GM23338 (cell line): ENCODE data around the gene DSG2. TPM values are rescaled to one million over a fixed set of nuclear protein-coding genes. Genes with fewer than 3 reads are reported as not detected.

Source experiments
- ATAC-seq: fragments of 200-7000 bp; cut with Tn5 transposase; 3 replicates; pipeline ENCODE4 v1.9.1; 2020
- DNase-seq: peaks from one replicate; pipeline ENCODE4 v3.0.0-alpha.2; 2015; ENCODE audit warnings: low spot score
- H2AFZ ChIP-seq: fragments of 200-600 bp; sonication (generic); 2 replicates; pipeline ENCODE4 v1.8.0; 2016; ENCODE audit warnings: antibody characterized with exemption, mild to moderate bottlenecking, moderate library complexity
- H3F3A ChIP-seq: fragments of 200-600 bp; sonication (generic); replicated peaks from 2 replicates; pipeline ENCODE4 v1.8.0; 2017; ENCODE audit warnings: antibody characterized with exemption, mixed run types, low read depth
- H3K27ac ChIP-seq: fragments of 200-600 bp; sonication (generic); 2 replicates; pipeline ENCODE4 v1.6.1; 2016; ENCODE audit warnings: low read depth
- H3K27me3 ChIP-seq: fragments of 200-600 bp; sonication (generic); 2 replicates; pipeline ENCODE4 v1.8.0; 2016; ENCODE audit warnings: mild to moderate bottlenecking, mixed run types, moderate library complexity; ENCODE audit not compliant: insufficient read depth
- H3K36me3 ChIP-seq: fragments of 200-600 bp; sonication (generic); 2 replicates; pipeline ENCODE4 v1.8.0; 2016; ENCODE audit warnings: mild to moderate bottlenecking; ENCODE audit not compliant: insufficient read depth
- H3K4me1 ChIP-seq: fragments of 200-600 bp; sonication (generic); 2 replicates; pipeline ENCODE4 v1.8.0; 2016; ENCODE audit warnings: mild to moderate bottlenecking, moderate library complexity; ENCODE audit not compliant: insufficient read depth
- H3K4me2 ChIP-seq: fragments of 200-600 bp; sonication (generic); 2 replicates; pipeline ENCODE4 v1.7.1; 2017; ENCODE audit warnings: mixed run types
- H3K4me3 ChIP-seq: fragments of 200-600 bp; sonication (generic); 2 replicates; pipeline ENCODE4 v1.6.1; 2016; ENCODE audit warnings: mixed run types
- H3K79me2 ChIP-seq: fragments of 200-600 bp; sonication (generic); replicated peaks from 2 replicates; pipeline ENCODE4 v1.8.0; 2017; ENCODE audit warnings: mild to moderate bottlenecking; ENCODE audit not compliant: insufficient read depth
- H3K9me2 ChIP-seq: fragments of 200-600 bp; sonication (generic); 2 replicates; pipeline ENCODE4 v1.8.0; 2017; ENCODE audit not compliant: insufficient read depth
- H4K20me1 ChIP-seq: fragments of 200-600 bp; sonication (generic); replicated peaks from 2 replicates; pipeline ENCODE4 v1.8.0; 2017; ENCODE audit warnings: mild to moderate bottlenecking; ENCODE audit not compliant: insufficient read depth
- H3K27ac Mint-ChIP-seq: 2 replicates; pipeline ENCODE4 v1.8.0; 2020; ENCODE audit warnings: inconsistent platforms, mild to moderate bottlenecking, moderate library complexity, mixed read lengths
- H3K27me3 Mint-ChIP-seq: 3 replicates; pipeline ENCODE4 v1.8.0; 2022; ENCODE audit warnings: low read depth, mild to moderate bottlenecking, moderate library complexity, mixed read lengths, inconsistent platforms; ENCODE audit not compliant: insufficient read depth, poor library complexity
- H3K36me3 Mint-ChIP-seq: 3 replicates; pipeline ENCODE4 v1.8.0; 2021; ENCODE audit warnings: low read depth, mild to moderate bottlenecking, inconsistent platforms, moderate library complexity, mixed read lengths
- H3K4me1 Mint-ChIP-seq: 3 replicates; pipeline ENCODE4 v1.8.0; 2020; ENCODE audit warnings: mild to moderate bottlenecking, inconsistent platforms, mixed read lengths
- H3K4me3 Mint-ChIP-seq: 3 replicates; pipeline ENCODE4 v1.8.0; 2021; ENCODE audit warnings: moderate library complexity, mild to moderate bottlenecking, inconsistent platforms, mixed read lengths
- H3K9me3 Mint-ChIP-seq: 3 replicates; pipeline ENCODE4 v1.8.0; 2020; ENCODE audit warnings: moderate library complexity, mild to moderate bottlenecking, inconsistent platforms, mixed read lengths
- CREB1 ChIP-seq: fragments of 250-450 bp; sonication (Bioruptor Pico); IDR thresholded peaks from 2 replicates; pipeline ENCODE4 v1.5.0; 2020; ENCODE audit warnings: low read depth, mild to moderate bottlenecking, moderate library complexity
- CTCF ChIP-seq, 2 experiments: fragments of 200-600 bp in 1 of 2; sonication (generic) in 1 of 2; conservative IDR thresholded peaks; 2 replicates each; pipeline versions ENCODE4 v1.5.1 to v1.6.1; 2016 to 2017; ENCODE audit warnings: antibody characterized with exemption in 2 of 2, low read depth in 2 of 2, mild to moderate bottlenecking in 2 of 2, moderate library complexity in 1 of 2
- ETS1 ChIP-seq: IDR thresholded peaks from 2 replicates; pipeline ENCODE4 v1.6.1; 2016; ENCODE audit warnings: antibody characterized with exemption
- EZH2 ChIP-seq: fragments of 200-600 bp; sonication (generic); IDR thresholded peaks from one replicate; pipeline ENCODE4 v1.8.0; 2017; ENCODE audit warnings: antibody characterized with exemption, mild to moderate bottlenecking, low read depth; ENCODE audit not compliant: unreplicated experiment
- EZH2phosphoT487 ChIP-seq: fragments of 200-600 bp; sonication (generic); IDR thresholded peaks from one replicate; pipeline ENCODE4 v1.8.1; 2018; ENCODE audit warnings: antibody characterized with exemption; ENCODE audit not compliant: unreplicated experiment
- JUNB ChIP-seq: IDR thresholded peaks from one replicate; pipeline ENCODE4 v1.6.1; 2016; ENCODE audit warnings: antibody characterized with exemption; ENCODE audit not compliant: unreplicated experiment
- NANOG ChIP-seq: IDR thresholded peaks from 2 replicates; pipeline ENCODE4 v1.6.1; 2016; ENCODE audit warnings: antibody characterized with exemption, borderline replicate concordance
- POLR2AphosphoS5 ChIP-seq: IDR thresholded peaks from 2 replicates; pipeline ENCODE4 v1.6.1; 2016; ENCODE audit warnings: antibody characterized with exemption, low read depth
- REST ChIP-seq: IDR thresholded peaks from one replicate; pipeline ENCODE4 v1.6.1; 2018; ENCODE audit warnings: antibody characterized with exemption; ENCODE audit not compliant: unreplicated experiment
- STAT1 ChIP-seq: IDR thresholded peaks from one replicate; pipeline ENCODE4 v1.6.1; 2016; ENCODE audit warnings: antibody characterized with exemption; ENCODE audit not compliant: unreplicated experiment
- ZNF114 ChIP-seq: fragments of 250-450 bp; sonication (Bioruptor Pico); IDR thresholded peaks from 2 replicates; pipeline ENCODE4 v1.5.0; 2020; ENCODE audit warnings: mild to moderate bottlenecking, moderate library complexity
- ZNF331 ChIP-seq: fragments of 250-450 bp; sonication (Bioruptor Pico); IDR thresholded peaks from 2 replicates; pipeline ENCODE4 v1.5.0; 2020; ENCODE audit warnings: low read depth, mild to moderate bottlenecking, moderate library complexity
- ZNF462 ChIP-seq: fragments of 250-450 bp; sonication (Bioruptor Pico); IDR thresholded peaks from 2 replicates; pipeline ENCODE4 v1.5.0; 2020; ENCODE audit warnings: mild to moderate bottlenecking, moderate library complexity
- polyA plus RNA-seq: library from polyadenylated mRNA; unstranded; fragments of >200 nt; fragmentation: Nextera tagmentation; extraction: Ambion mirVana; gene quantifications from 2 replicates; pipeline ENCODE4 v1.2.1, GENCODE V29; 2016
- total RNA-seq: library from RNA; depleted of rRNA; stranded (reverse); fragments of >200 nt; shearing (Covaris generic); gene quantifications from 2 replicates; pipeline ENCODE4 v1.2.3, GENCODE V29; 2014

The DSG2 gene
- total and polyA plus RNA-seq, 2 experiments from 2014 or later, result 44.7 to 144 TPM

- Mint-ChIP-seq H3K27ac (no peak overlapping the region), H3K4me1 (peaks cover 22% of the 10 kb centered on the region), H3K27me3 (peaks cover 2% of the 10 kb centered on the region), H3K9me3 (peaks cover 10% of the 10 kb centered on the region; the same call in 2 of the 3 replicates), H3K4me3 (no peak overlapping the region), H3K36me3 (peaks cover 16% of the 10 kb centered on the region)
- Histone ChIP-seq H3K4me2 (no peak overlapping the region), H3K36me3 (no peaks in the 10 kb centered on the region), H3K79me2 (peaks cover 100% of the 10 kb centered on the region), H3K4me1 (peaks cover 14% of the 10 kb centered on the region), H3K27me3 (no peaks in the 10 kb centered on the region), H3K4me3 (no peak overlapping the region), H3K27ac (no peak overlapping the region), H3F3A (no peaks in the 10 kb centered on the region), H2AFZ (no peak overlapping the region), H3K9me2 (no peaks in the 10 kb centered on the region), H4K20me1 (peaks cover 48% of the 10 kb centered on the region)
- DNase-seq (no peak), ATAC-seq (no peak)
- TF ChIP-seq EZH2 (no peak), STAT1 (no peak), CREB1 (CRISPR knock-in tag) (no peak), ZNF114 (CRISPR knock-in tag) (no peak), POLR2AphosphoS5 (no peak), ZNF462 (CRISPR knock-in tag) (no peak), NANOG (no peak), CTCF (conservative IDR thresholded peaks at IDR 0.05; ENCODE audit: low read depth in 2 of 2) (no peak), JUNB (no peak), ZNF331 (CRISPR knock-in tag) (no peak), EZH2phosphoT487 (no peak), REST (no peak), ETS1 (no peak)
These were observed 11.6 kb downstream of the DSG2 start for GRCh38 chr18:31509571-31509970.
